ENCODE results near the gene THUMPD3. TPM values are rescaled to one million over a fixed set of nuclear protein-coding genes. Genes with fewer than 3 reads are reported as not detected.

The THUMPD3 gene, protein sequence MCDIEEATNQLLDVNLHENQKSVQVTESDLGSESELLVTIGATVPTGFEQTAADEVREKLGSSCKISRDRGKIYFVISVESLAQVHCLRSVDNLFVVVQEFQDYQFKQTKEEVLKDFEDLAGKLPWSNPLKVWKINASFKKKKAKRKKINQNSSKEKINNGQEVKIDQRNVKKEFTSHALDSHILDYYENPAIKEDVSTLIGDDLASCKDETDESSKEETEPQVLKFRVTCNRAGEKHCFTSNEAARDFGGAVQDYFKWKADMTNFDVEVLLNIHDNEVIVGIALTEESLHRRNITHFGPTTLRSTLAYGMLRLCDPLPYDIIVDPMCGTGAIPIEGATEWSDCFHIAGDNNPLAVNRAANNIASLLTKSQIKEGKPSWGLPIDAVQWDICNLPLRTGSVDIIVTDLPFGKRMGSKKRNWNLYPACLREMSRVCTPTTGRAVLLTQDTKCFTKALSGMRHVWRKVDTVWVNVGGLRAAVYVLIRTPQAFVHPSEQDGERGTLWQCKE
- total RNA-seq (10 to 100 TPM; 40.0 to 57.7 (median 52.9) TPM), polyA plus RNA-seq (10 to 100 TPM; 42.8 to 70.5 (median 59.0) TPM)
- long read RNA-seq, donor 1, partial matches to known transcripts, result 2 of 24 reads
- long read RNA-seq, donor 1, other reads (novel, unspliced or antisense), result 14 of 24 reads
- long read RNA-seq, donor 2, transcript THUMPD3-206 (10 exons, 2,877 nt), result major isoform, 37 of 104 reads
- long read RNA-seq, donor 2, transcript THUMPD3-201 (10 exons, 3,961 nt), result minor isoform, 12 of 104 reads
- long read RNA-seq, donor 2, transcript THUMPD3-210 (10 exons, 2,390 nt), result minor isoform, 5 of 104 reads
- long read RNA-seq, donor 2, partial matches to known transcripts, result 9 of 104 reads
- long read RNA-seq, donor 2, other reads (novel, unspliced or antisense), result 40 of 104 reads

DNA sequence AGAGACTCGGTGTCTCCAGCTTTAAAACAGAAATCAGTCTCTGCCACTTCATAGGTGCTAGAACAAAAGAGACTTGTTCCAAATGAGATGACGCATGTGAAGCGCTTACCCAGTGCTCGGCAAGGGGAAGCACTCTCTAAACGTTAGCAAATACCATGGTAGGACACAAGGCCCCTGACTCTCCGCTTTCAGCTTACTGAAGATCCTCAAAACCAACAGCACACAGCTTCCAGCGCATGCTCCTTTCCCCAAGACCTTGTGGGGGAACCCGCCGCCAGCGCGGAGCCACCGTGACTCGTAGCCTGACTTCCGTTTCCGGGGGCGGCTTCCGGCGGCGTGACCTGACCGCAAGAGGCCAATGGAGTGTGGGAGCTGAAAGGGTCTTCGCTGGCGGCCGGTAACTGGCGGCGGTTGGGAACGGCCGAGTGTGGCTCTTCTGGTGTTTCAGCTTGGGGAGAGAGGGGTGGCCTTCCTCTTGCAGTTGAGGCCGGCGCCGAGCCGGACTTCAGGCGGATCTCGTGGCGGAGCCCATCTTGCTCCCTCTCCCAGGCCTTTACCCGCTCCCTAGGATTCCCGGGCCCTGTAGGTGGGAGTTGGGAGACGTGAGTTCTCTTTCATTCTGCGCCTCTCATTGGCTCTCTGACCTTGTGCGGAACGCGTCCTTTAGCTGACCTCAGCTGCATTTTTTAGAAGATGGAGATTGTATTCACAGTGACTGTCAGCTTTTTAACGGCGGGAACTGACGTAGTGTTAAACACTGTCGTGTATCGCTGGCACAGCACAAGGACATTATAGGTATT is at the start of gene THUMPD3:
Gene THUMPD3, plus strand, starts transcription at position 324 of the 800 bp plus-strand sequence. CDS start 2,015 bp downstream, outside the sequence.
- peaks cover 4 to 37% of the 10 kb centered on the region in 2 donors for H3K36me3 ChIP-seq (ENCODE audit: insufficient read depth in 1 of 2, low read depth in 1 of 2)
- peak within 1 kb of the TSS; percentile 92 for H3K27ac ChIP-seq
- peak within 1 kb of the TSS; percentile 82 for H3K4me3 ChIP-seq
- no peaks in the 10 kb centered on the region for H3K27me3 ChIP-seq (ENCODE audit: insufficient read depth in 3 of 3, low read length in 2 of 3)
- H3K9me3 ChIP-seq, result no peaks in the 10 kb centered on the region
- intact Hi-C loops (cut with DNase I), result loop anchor here (5.0 kb wide), 2 partner anchors 34 to 59 kb away; partner anchors contain the start of gene SETD5 (in 1 of the 2)
- 0 to 2% (median 0%) methylated on average over 46 of the region's 46 CpGs for WGBS, 3 donors
- peak; percentile 98 to 100 (median 99) for ATAC-seq
- DNase-seq, result peak; percentile 94 to 96
- TF ChIP-seq, protein P1, sequence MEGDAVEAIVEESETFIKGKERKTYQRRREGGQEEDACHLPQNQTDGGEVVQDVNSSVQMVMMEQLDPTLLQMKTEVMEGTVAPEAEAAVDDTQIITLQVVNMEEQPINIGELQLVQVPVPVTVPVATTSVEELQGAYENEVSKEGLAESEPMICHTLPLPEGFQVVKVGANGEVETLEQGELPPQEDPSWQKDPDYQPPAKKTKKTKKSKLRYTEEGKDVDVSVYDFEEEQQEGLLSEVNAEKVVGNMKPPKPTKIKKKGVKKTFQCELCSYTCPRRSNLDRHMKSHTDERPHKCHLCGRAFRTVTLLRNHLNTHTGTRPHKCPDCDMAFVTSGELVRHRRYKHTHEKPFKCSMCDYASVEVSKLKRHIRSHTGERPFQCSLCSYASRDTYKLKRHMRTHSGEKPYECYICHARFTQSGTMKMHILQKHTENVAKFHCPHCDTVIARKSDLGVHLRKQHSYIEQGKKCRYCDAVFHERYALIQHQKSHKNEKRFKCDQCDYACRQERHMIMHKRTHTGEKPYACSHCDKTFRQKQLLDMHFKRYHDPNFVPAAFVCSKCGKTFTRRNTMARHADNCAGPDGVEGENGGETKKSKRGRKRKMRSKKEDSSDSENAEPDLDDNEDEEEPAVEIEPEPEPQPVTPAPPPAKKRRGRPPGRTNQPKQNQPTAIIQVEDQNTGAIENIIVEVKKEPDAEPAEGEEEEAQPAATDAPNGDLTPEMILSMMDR (IDR thresholded peaks at IDR 0.05), result no peak
- peaks cover 22% of the 10 kb centered on the region for H3K4me1 ChIP-seq

- TF ChIP-seq, protein P1 (IDR thresholded peaks at IDR 0.05), result no peak
- intact Hi-C loops (cut with DNase I), result no loop called here
- Histone ChIP-seq H3K4me3 (no peak overlapping the region), H3K36me3 (ENCODE audit: insufficient read depth in 1 of 2, low read depth in 1 of 2) (no peaks in the 10 kb centered on the region), H3K27me3 (ENCODE audit: insufficient read depth in 3 of 3, low read length in 2 of 3) (no peaks in the 10 kb centered on the region), H3K4me1 (no peaks in the 10 kb centered on the region), H3K27ac (no peak overlapping the region), H3K9me3 (no peaks in the 10 kb centered on the region)
- WGBS, 3 donors, result 19 to 37% (median 31%) methylated on average over 2 of the region's 2 CpGs
- DNase-seq, result no peak
- no peak for ATAC-seq
Measured at GRCh38 chr3:9314796-9315195, 48.1 kb upstream of the THUMPD3 start.

DNA sequence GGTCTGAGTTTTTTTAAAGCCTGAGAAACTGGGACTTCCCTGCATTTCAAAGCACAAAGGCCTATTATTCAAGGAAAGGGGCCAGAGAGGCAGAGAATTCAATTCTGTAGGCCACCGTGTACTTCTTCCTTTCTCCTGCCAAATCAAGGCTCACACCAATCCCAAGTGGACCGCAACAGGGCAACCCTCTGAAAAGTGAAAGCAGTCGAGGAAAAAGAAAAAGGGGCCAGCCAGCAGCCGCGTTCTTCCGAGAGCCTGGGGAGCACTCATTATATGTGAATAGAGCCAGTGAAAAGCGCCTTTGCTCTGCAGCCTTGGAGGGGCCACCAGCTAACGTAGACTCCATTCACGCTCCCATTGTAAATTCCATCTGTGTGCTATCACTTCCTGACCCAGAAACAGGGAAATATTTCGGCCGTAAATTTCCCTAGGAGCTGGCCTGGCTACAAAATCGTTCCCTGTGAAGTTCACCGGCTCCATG is 45.9 kb upstream of the THUMPD3 start:
- TF ChIP-seq, protein P1 (IDR thresholded peaks at IDR 0.05), result no peak
- no peaks in the 10 kb centered on the region for H3K27me3 ChIP-seq (ENCODE audit: insufficient read depth in 3 of 3, low read length in 2 of 3)
- WGBS, 3 donors, result 19 to 27% (median 22%) methylated on average over 13 of the region's 13 CpGs
- H3K9me3 ChIP-seq, result no peaks in the 10 kb centered on the region
- no peaks in the 10 kb centered on the region for H3K4me1 ChIP-seq
- peak overlapping the region; percentile 51 for H3K27ac ChIP-seq
- no peak for DNase-seq
- peak overlapping the region; percentile 31 for H3K4me3 ChIP-seq
- no peaks in the 10 kb centered on the region for H3K36me3 ChIP-seq (ENCODE audit: insufficient read depth in 1 of 2, low read depth in 1 of 2)
- intact Hi-C loops (cut with DNase I), result no loop called here
- ATAC-seq, result peak in 2 of 4 donors; percentile 28 to 47

DNA sequence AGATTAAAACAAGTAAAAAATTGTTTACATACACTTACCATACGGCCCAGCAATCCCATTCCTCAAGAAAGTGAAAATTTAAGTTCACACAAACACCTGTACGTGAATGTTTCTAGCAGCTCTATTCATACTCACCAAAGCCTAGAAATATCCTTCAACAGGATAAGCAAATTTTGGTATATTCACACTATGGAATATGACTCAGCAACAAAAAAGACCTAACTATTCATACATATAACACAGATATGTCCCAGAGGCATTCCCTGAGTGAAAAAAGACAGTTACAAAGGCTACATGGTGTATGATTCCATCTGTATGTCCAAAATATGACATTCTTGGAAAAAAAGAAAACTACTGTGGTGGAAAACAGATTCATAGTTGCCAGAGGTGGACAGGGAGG is 40.1 kb upstream of the THUMPD3 start:
- ATAC-seq (no peak), DNase-seq (no peak)
- Histone ChIP-seq H3K27ac (no peak overlapping the region), H3K27me3 (ENCODE audit: insufficient read depth in 3 of 3, low read length in 2 of 3) (no peaks in the 10 kb centered on the region), H3K4me1 (no peaks in the 10 kb centered on the region), H3K9me3 (no peaks in the 10 kb centered on the region), H3K36me3 (ENCODE audit: insufficient read depth in 1 of 2, low read depth in 1 of 2) (peaks cover 0 to 4% of the 10 kb centered on the region in 2 donors), H3K4me3 (no peak overlapping the region)
- intact Hi-C loops (cut with DNase I), result no loop called here
- TF ChIP-seq, protein P1 (IDR thresholded peaks at IDR 0.05), result no peak
- WGBS, 3 donors, result 95 to 97% (median 96%) methylated on average over 2 of the region's 2 CpGs

Data from psoas muscle (tissue), 8 donors.